Activated CD4-positive, CD25-positive, alpha-beta regulatory T cell treated with anti-CD3 and anti-CD28 coated beads, Interleukin-2, amount 50 U/mL, for 16 hours (primary cell): ENCODE measurements around the gene KDM4B.

Experiments
- DNase-seq: peaks from one replicate; pipeline ENCODE4 v3.0.0-alpha.2; 2020; ENCODE audit warnings: low read depth, low spot score

KDM4B gene

DNA sequence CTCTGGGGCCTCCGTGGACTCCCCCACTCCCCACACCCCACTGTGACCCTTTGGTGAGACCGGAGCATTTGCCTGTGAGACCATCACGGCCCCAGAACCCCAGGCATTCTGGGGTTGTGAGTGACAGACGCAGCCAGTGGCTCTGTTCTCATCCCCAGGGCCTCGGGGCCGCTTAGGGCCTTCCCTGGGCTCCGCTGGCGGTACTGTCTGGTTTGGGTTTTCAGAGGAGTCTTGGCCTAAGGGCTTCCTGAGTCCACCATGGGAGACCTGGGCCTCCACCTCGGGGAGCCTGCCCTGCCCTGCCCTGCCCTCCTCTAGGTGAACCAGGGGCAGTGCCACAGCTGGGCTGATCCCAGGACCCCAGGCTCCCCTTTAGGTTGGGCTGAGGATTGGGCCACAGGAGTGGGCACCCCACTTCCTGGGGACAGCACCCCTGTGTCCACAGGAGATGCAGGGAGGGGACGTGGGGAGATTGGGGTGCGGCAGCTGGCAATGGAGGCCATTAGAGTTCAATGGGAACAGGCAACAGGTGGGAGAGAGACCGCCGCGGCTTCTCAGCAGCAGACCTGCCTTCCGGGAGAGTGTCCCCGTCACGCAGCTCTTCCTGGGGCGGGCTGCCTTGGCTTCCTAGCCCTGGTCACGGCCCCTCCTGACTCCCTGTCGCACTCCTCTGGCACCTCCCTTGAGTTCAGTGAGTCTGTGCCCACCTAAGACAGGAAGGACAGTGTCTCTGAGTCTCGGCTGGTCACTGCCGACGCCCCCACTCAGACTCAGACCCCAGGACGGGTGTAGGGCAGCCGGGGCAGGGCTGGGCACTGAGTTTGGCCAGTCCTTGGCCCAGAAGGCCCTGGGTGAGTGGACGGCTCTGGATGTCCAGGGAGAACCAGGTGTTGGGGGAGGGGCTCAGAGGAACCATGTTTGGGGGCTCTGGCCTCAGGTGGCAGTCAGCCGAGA, 164.1 kb downstream of the KDM4B start:
- no peak for DNase-seq

DNA sequence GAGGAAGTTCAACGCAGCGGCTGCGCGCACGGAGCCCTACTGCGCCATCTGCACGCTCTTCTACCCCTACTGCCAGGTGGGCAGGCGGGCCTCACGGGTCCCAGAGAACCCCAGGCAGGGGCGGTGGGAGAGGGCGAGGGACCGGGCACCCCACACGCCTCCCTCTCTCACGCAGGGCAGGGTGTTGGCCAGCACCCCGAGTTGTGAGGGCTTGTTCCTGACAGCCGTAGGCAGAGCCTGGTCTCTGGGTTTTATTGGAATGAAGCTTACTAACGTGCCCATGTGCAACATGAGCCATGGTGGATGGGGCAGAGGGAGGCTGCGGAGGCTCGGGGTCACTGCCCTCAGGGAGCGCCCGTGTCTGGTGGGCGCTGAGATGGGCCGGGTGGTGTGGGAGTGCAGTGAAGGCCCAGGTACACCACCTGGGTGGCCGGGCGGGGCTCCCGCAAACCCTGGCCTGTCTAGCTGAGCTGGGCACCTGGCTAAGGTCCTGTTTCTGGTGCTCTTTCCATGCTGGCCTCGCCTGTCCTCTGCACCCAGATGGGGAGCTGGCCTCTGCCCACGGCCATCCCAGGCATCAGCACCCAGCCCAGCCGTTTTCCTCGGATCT, 165.2 kb downstream of the KDM4B start:
- no peak for DNase-seq

DNA sequence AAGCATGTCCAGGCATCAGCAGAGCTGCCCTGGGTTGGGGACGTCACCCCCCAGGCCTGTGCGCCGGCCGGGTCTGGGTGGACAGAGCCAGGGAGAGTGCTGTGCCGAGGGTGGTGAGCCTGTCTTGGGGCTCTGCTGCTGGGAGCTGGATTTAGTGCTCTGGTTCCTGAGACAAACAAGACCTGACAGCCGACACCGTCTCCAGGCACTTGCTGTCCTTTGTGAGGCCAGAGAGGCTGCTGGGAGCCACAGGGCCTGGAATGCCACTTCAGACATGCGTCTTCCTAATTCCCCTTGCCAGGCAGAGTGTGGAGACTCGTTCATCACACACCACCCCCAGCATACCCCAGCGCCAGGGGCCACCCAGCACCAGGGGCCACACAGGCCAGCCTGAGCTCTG, 165.8 kb downstream of the KDM4B start:
- no peak for DNase-seq

DNA sequence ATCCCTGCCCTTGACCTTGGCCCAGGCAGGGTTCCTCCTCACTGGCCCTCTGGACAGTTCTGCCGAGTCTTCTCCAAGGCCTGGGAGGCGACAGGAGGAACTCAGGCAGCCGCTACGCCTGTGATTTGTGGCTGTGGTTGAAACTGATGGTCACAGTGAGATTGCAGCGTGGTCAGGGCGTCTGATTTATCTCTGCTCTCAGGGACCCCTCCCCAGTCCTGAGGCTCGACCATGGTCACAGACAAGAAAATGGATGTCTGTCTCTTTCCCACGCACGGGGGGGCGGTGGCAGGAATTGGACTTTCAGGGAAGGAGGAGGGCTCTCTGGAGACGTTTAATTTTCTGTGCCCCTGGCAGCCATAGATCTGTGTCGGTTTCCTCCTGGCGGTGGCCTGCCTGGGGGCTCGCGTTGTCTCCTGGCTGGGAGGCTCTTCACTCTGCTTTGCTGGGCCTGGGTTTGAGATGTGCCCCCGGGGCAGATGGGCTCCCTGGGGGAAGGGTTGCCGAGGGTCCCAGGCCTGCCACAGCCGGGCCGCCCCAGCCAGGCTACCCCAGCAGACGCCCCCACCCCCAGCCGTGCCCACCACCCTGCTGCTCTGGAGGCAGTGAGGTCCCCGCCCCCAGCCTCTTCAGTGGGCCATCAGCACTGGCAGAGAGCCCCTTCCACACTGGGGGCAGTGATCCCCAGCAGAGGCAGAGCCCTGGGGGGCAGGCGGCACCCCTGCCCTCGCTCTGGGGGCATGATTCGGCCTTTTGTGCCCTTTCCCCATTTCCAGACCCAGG, 167.4 kb downstream of the KDM4B start:
- DNase-seq: no peak

DNA sequence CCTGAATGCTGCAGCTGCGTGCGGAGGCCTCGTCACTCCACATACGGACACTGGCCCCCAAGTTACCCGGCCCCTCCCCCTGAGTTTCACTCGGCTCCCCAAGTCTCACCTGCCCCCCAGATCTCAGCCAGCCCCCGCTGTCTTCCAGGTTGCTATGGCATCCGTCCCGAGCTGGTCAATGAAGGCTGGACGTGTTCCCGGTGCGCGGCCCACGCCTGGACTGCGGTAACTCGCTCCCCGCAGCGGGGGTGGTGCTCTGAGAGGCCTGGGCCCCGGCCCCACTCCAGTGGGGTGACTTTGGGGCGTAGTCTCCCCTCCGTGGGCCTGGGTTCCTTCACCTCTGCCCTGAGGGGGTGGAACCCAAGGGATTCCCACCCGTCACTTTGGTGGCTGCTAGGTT, 168.2 kb downstream of the KDM4B start:
- no peak for DNase-seq

DNA sequence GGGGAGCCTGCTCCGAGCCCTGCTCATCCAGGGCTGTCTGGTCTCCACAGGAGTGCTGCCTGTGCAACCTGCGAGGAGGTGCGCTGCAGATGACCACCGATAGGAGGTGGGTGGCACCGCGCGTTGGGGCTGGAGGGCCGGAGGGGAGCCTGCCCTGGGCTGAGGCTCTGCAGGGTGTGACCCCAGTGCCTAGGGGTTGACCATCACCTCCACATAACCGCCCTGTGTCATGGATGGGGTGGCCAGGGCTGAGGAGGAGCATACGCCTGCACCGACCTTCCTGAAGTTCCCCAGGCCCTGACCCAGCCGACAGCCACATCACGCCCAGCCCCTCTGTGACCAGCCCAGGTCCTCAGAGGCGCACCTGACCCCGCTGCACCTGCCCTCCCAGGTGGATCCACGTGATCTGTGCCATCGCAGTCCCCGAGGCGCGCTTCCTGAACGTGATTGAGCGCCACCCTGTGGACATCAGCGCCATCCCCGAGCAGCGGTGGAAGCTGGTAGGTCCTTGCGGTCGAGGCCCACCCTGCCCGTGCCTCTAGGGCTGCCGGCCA, 168.7 kb downstream of the KDM4B start:
- DNase-seq: no peak

DNA sequence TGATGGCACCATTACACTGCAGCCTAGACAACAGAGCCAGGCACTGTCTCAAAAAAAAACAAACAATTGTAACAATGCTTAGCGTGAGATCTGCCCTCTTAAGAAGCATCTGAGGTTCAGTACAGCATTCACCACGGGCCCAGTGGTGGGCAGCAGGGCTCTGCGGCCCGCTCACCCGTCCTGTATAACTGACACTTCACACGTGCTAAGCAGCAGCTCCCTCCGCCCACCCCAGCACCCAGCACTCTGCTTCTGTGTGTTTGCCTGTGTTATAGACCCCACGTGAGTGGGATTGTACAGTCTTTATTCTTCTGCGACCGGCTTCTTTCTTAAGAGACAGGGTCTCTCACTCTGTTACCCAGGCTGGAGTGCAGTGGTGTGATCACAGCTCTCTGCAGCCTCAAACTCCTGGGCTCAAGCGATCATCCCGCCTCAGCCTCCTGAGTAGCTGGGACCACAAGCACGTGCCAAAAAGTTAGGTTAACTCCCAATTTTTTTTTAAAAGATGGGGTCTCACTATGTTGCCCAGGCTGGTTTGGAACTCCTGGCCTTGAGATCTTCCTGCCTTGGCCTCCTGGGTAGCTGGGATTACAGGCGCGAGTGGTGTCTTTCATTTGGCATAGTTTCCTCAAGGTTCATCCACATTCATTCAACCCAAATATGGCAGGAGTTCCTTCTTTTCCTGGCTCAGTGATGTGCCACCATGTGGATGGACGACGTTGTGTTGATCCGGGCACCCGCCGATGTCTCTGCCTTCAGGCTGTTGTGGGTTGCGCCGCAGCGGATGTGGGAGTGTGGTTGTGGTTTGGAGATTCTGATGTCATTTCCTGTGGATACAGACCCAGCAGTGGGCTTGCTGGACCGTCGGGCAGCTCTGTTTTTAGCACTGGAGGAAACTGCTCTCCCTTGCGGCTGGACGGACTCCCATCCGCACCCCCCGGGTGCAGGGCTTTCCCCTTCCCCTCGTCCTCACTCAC, 170.0 kb downstream of the KDM4B start:
- peak; percentile 52 for DNase-seq

DNA sequence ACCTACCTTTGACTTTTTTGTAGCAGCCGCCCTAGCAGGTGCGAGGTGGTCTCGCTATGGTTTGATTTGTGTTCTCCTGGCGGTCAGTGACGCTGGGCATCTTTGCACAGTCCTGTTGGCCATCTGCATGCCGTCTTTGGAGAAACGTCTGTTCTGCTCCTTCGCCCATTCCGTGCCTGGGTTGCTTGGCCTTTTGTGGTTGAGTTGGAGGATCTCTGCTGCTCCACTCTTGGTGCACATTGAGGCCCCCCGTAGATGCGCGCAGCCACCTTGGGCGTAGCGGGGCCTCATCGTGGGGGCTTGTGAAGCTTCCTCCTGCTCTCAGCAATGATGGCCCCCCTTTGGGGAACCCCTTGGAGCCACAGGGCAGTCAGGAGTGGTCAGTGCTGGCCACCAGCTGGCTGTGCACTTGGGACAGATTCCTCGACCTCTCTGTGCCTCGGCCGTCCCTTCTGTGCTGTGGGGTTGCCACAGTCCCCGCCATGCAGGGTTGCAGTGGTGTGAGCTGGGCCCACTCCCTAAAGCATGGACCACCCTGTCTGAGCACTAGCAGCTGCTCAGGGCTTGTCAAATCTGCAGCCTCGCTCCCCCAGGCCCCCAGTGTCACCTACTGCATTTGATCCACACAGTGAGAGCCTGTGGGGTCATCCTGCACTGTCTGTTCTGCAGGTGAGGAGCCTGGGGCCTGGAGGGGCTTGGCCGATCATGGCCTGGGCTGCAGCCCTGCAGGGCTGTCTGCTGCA, 170.8 kb downstream of the KDM4B start:
- DNase-seq: no peak

DNA sequence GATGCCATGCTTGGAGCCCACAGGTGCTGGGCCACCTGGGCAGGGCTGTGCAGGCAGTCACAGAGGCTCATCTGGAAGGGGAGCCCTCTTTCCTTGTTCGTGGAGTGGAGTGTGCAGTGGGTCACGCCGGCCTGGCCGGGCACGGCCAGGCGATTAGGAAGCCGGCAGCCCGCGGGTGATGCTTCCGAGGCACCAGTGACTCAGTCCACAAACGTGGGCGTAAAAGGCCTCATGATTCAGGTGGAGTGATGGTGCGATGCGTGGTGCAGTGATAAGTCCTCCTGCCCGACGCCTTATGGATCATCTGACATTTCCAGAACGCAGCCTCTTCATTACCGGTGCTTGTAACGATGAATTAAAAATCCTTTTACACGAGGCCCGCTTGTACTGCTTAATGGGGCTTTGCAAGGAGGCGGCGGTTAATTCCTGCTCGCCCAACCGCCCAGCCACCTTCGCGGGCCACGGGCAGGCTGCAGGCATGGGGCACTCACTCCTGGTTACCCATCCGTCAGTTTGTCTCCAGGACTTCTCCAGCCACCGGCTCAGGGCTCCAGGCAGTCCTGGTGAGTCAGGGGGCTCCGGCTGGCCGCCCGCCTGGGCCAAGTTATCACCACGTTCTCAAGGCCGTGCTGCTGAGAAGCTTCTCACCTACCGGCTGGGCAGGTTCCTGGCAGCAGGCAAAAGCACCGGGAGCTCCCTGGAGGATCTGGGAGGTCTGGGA, 172.4 kb downstream of the KDM4B start:
- DNase-seq: no peak

DNA sequence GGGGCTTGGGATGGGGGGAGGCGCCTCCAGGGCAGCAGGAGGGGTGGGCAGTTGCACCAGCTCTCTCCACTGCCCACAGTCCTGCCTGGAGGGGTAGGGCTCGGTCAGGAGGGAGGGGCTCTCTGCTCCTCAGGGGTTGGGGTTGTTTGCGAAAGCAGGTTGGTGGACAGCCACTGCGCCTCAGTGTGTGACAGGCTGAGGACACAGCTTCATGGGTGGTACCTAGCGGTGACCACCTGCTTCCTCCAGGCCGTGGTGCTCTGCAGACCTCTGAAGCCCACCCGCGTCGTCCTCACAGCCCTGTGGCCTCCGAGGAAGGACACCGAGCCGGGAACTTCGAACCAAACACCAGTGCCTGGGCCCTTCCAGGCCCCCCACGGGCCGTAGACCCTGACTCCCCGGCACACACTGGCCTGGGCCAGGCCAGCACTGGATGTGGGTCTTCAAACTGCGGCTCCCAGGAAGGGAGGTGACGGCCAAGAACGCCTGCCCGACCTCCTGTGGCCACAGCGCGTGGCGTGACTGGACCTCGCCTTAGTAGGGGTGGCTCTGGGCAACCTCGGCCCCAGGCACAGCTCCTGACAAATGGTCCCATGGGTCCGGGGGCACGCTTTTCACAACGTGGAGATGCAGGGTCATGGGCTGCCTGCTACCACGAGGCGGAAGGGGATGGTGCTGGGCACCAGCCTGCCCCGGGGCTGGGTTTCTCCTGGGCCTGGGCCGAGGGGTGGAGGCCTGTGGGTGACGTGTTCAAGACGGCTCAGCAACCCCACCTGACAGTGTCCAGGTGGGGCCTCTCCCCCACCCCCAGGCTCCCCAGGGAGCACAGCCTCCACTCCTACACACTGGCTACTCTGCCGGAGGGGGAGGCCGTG, 173.2 kb downstream of the KDM4B start:
- no peak for DNase-seq

DNA sequence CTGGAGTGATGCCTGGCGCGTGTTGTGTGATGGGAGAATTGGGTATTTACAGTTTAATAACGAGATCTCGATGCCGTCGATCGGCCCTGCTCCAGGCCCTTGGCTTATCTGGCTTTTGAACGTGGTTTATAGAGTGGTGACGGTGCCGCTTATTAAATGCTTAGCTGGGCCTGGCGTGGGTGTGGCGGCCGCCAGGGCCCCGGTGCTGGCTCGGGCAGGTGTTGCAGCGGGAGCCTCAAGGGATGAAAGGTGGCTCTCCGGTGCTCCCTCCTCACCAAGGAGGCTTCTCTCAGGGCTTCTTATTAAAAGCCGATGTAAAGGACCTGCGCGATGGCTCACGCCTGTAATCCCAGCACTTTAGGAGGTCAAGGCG, 173.8 kb downstream of the KDM4B start:
- no peak for DNase-seq

DNA sequence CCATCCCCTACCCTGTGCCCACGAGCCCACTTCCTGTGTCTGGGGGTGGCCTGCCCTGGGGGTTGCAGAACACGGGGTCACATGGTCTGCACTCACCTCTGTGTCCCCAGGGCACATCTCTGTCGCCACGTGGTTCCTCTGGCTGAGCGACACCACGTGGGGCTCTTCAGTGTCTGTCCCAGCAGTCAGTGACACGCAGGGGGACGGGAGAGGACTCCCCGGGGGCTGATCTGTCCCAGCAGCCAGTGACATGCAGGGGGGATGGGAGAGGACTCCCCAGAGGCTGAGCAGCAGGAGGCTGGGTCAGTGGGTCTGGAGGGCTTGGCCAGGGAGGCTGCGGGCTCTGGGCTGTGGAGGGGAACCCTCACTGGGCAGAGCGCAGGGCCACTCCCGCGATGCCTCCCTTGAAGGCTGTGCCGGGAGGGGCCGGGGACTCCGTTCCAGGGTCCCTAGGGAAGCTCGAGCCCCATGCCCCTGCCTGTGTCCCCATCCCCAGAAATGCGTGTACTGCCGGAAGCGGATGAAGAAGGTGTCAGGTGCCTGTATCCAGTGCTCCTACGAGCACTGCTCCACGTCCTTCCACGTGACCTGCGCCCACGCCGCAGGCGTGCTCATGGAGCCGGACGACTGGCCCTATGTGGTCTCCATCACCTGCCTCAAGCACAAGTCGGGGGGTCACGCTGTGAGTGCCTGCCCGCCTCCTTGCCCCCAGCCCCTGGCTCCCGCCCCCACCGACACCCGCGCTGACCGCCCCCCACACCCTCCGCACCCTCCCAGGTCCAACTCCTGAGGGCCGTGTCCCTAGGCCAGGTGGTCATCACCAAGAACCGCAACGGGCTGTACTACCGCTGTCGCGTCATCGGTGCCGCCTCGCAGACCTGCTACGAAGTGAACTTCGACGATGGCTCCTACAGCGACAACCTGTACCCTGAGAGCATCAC, 174.8 kb downstream of the KDM4B start:
- no peak for DNase-seq

DNA sequence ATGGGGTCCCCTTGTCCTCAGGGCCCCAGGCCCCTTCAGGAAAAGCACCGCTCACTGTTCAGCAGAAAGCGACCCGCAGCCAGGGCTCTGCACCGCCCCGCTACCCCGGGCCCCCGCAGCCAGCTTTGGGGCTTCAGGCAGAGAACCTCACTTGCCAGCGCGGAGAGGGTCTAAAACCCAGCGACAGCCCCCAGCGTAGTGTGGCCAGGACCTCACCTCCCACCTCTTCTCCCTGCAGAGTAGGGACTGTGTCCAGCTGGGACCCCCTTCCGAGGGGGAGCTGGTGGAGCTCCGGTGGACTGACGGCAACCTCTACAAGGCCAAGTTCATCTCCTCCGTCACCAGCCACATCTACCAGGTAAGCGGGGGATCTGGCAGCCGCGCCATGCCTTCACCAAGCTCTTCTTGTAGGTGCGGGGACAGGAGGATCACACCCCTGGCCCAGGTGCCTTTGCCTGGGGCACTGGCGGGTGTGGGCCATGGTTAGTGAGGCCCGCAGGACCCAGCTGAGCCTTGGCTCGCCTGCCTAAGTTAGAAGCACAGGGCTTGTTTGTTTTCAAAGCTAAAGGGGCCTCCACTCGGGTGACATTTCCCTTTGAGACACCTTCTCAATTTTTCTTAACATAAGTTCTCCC, 175.7 kb downstream of the KDM4B start:
- DNase-seq: no peak

DNA sequence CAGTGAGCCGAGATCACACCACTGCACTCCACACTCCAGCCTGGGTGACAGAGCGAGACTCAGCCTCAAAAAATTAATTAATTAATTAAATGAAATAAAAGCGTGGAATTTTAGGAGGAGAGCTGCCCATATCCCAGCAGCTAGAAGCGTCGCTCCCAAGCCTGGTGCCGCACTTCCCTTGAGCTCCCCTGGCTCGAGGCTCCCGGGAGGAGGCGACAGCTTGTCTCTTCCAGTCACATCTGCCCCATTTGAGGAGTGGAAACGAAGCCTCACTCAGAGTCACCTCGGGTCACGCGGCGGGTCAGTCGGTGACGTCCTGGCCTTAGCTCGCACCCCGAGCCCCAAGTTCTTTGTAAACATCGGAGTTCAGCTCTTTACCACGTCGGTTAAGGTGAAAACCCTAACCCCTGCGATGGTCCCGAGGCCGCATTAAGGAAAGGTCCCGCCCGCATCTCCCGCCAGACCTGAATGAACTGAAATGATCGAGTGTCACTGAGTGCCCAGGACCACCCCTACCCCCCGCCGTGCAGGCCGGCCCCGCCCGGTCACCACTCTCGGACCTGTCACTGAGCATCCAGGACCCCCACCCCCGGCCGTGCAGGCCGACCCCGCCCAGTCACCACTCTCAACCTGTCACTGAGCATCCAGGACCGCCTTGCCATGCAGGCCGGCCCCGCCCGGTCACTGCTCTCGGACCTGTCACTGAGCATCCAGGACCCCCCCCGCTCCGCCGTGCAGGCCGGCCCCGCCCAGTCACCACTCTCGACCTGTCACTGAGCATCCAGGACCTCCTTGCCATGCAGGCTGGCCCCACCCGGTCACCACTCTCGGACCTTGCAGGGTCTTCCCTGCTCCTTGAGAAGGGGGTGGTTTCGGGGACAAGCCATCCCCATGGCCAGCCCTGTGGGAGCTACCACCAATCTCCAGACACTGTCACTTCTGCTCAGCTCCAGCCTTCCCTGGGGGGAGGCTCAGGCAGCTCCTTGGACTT, 176.9 kb downstream of the KDM4B start:
- DNase-seq: no peak

DNA sequence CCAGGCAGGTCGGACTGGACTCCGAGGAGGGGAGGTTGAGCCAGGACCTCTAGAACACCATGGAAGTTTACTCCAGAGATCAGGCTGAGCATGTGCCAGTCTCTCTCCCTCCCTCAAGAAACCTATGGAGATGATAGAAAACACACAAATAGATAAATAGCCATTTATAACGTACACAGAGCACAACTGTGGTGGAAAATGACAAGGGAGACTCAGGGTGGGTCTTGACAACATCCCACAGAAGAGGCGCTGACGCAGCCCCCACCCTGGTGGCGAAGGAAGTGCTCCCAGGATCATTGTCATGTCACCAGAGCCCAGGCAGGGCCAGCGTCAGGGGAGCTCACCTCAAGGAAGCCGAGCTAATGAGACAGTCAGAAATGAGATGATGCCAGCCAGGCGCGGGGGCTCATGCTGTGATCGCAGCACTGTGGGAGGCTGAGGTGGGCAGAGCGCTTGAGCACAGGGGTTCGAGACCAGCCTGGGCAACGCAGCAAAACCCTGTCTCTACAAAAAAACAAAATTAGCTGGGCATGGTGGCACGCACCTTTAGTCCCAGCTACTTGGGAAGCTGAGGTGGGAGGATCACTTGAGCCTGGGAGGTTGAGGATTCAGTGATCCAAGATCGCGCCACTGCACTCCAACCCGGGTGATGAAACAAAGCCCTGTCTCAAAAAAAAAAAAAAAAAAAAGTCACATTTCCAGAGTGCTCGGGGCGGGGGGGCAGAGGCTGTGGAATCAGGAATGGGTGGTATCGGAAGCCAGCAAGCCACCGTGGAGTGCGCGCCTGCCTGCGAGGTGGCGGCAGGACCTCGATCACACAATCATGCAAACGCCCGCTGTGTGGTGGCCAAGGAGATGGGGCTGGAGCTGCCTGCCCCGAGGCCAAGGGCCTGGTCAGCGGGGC, 178.4 kb downstream of the KDM4B start:
- no peak for DNase-seq
